Activated T-cell treated with anti-CD3 and anti-CD28 coated beads for 4 hours (primary cell): ENCODE measurements around the gene ATG16L1.

Experiments used
- DNase-seq: peaks from one replicate; pipeline ENCODE4 v3.0.0-alpha.2; 2020

Gene ATG16L1

GRCh38 chr2:233227346-233227978 is 24.0 kb upstream of the ATG16L1 start:
- DNase-seq = no peak

GRCh38 chr2:233228376-233228775 is 23.1 kb upstream of the ATG16L1 start:
- no peak for DNase-seq

GRCh38 chr2:233233618-233234230 is 17.7 kb upstream of the ATG16L1 start:
- no peak for DNase-seq

- no peak for DNase-seq
Measured at GRCh38 chr2:233234264-233234663, 17.2 kb upstream of the ATG16L1 start.

- DNase-seq = no peak
Measured at GRCh38 chr2:233234996-233235395, 16.5 kb upstream of the ATG16L1 start.

GRCh38 chr2:233235977-233236376 is 15.5 kb upstream of the ATG16L1 start:
- no peak for DNase-seq

GRCh38 chr2:233236820-233237589 is 14.5 kb upstream of the ATG16L1 start:
- DNase-seq = no peak

GRCh38 chr2:233240897-233241296 is 10.6 kb upstream of the ATG16L1 start:
- no peak for DNase-seq

- no peak for DNase-seq
Measured at GRCh38 chr2:233241803-233242202, 9.7 kb upstream of the ATG16L1 start.

GRCh38 chr2:233242231-233242927 is 9.1 kb upstream of the ATG16L1 start:
- no peak for DNase-seq

- DNase-seq = no peak
Measured at GRCh38 chr2:233243348-233243747, 8.1 kb upstream of the ATG16L1 start.

- DNase-seq = no peak
Measured at GRCh38 chr2:233244818-233245217, 6.7 kb upstream of the ATG16L1 start.

GRCh38 chr2:233245406-233245805 is 6.1 kb upstream of the ATG16L1 start:
- no peak for DNase-seq

- no peak for DNase-seq
Measured at GRCh38 chr2:233247116-233247515, 4.4 kb upstream of the ATG16L1 start.

- peak; percentile 42 for DNase-seq
Measured at GRCh38 chr2:233247744-233248143, 3.7 kb upstream of the ATG16L1 start.

GRCh38 chr2:233248999-233249398 is 2.5 kb upstream of the ATG16L1 start:
- no peak for DNase-seq

- DNase-seq = no peak
Measured at GRCh38 chr2:233250568-233250967, 905 bp upstream of the ATG16L1 start.

GRCh38 chr2:233250985-233251305 is 528 bp upstream of the ATG16L1 start:
- DNase-seq = no peak

GRCh38 chr2:233252227-233252626 is 754 bp downstream of the ATG16L1 start:
- no peak for DNase-seq

- no peak for DNase-seq
Measured at GRCh38 chr2:233255151-233255550, 3.7 kb downstream of the ATG16L1 start.

GRCh38 chr2:233256048-233256447 is 4.6 kb downstream of the ATG16L1 start:
- no peak for DNase-seq

- DNase-seq = no peak
Measured at GRCh38 chr2:233258211-233258610, 6.7 kb downstream of the ATG16L1 start.

- DNase-seq = no peak
Measured at GRCh38 chr2:233259730-233260129, 8.3 kb downstream of the ATG16L1 start.

GRCh38 chr2:233260661-233261060 is 9.2 kb downstream of the ATG16L1 start:
- no peak for DNase-seq
